ENCODE results near the gene RSRC1.

DNA sequence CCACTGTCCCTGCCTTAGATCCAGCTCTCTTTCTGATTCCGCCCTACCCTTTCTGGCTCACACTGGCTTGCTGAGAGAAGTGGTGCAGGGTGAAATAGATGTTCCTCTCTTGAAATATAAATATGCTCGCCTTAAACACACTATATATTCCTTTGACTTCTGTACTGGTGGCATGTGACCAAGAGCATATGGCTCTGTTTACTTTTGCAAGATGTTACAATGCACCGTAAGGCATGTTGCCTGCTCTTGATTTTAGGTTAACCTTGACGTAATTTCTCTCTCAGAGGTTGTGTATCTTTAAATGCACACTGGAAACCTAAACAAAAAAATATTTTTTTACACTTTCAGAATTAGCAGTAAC, 749 bp downstream of the RSRC1 start:
- TF ChIP-seq, protein P1, sequence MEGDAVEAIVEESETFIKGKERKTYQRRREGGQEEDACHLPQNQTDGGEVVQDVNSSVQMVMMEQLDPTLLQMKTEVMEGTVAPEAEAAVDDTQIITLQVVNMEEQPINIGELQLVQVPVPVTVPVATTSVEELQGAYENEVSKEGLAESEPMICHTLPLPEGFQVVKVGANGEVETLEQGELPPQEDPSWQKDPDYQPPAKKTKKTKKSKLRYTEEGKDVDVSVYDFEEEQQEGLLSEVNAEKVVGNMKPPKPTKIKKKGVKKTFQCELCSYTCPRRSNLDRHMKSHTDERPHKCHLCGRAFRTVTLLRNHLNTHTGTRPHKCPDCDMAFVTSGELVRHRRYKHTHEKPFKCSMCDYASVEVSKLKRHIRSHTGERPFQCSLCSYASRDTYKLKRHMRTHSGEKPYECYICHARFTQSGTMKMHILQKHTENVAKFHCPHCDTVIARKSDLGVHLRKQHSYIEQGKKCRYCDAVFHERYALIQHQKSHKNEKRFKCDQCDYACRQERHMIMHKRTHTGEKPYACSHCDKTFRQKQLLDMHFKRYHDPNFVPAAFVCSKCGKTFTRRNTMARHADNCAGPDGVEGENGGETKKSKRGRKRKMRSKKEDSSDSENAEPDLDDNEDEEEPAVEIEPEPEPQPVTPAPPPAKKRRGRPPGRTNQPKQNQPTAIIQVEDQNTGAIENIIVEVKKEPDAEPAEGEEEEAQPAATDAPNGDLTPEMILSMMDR (IDR thresholded peaks at IDR 0.05; ENCODE audit: poor library complexity), result no peak
- no peak for TF ChIP-seq EZH2phosphoT487 (IDR thresholded peaks at IDR 0.05; ENCODE audit: low read depth, severe bottlenecking, unreplicated experiment)

Measured in hepatocyte (in vitro differentiated cells).